ENCODE measurements around the gene DNAAF1.

The DNAAF1 gene

GRCh38 chr16:84131117-84131516 is 14.0 kb upstream of the DNAAF1 start:
- no peak for TF ChIP-seq CTCF (conservative IDR thresholded peaks at IDR 0.05)
- H3K27ac ChIP-seq = peak overlapping the region; percentile 24; the same call in 1 of the 2 replicates

- H3K27ac ChIP-seq = no peak overlapping the region
- TF ChIP-seq CTCF (conservative IDR thresholded peaks at IDR 0.05) = no peak
Observed at GRCh38 chr16:84132527-84133285, 12.4 kb upstream of the DNAAF1 start.

DNA sequence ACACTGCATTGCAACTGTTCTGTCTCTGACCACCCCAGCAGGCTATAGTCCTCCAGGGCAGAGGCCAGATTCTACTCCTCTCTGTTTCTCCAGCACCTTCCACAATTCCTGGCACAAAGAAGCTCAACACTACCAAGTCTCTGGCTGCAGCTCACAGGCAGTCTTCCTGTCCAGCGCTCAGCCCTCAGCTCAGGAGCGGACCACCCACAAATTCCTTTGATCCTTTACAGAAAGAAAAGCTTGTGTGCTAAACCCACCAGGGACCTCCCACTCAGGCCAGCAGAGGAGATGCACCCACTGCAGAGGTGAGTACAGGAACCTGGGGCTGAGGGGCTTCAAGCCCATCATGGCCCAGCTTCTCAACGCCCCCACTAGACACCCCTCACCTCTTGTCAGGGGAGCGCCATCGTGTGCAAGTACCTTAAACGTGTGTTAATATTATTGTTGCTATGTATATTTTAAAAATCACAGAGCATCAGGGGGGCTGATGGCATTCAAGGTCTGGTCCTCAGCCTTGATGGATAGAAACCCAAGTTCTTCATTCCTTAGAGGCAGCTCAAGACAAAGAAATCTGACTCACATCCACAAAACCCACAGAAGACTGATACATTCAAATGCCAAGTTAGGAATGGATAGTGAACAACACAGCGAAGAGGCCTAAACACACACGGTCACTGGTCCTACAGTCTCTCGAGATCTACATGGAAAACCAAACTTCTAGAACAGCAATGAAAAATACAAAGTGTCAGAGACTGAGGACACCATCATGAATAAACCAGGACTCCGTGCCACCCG is 8.6 kb upstream of the DNAAF1 start:
- H3K27ac ChIP-seq = no peak overlapping the region
- no peak for TF ChIP-seq CTCF (conservative IDR thresholded peaks at IDR 0.05)

- H3K27ac ChIP-seq = no peak overlapping the region
Observed at GRCh38 chr16:84137287-84137686, 7.8 kb upstream of the DNAAF1 start.

DNA sequence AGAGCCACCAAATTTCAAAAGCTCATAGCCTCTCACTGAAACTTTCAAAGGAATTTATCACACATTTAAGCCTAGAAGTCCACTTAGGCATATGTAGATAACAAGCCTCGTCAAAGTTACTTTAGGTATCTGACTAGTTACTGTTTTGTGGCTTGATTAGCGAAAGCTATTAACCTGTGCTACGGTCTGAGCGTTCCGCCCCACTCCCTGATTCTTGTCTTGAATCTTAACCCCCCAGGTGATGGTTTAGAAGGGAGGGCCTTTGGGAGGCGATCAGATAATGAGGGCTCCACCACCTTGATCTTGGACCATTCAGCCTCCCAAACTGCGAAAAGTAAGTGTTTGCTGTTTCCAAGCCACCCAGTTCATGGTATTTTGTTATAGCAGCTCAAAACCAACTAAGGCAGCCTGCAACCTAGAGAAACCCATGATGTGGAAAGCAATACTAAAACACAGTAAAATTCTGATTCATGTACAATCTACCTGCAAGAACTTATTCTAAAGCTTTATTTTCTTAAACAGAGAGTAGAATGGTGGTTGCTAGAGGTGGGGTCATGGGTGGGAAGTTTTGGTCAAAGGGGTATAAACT is 7.2 kb upstream of the DNAAF1 start:
- no peak for TF ChIP-seq CTCF (conservative IDR thresholded peaks at IDR 0.05)
- H3K27ac ChIP-seq = no peak overlapping the region

More at GRCh38 chr16:84137287-84137686, 7.8 kb upstream of the DNAAF1 start:
- TF ChIP-seq CTCF (conservative IDR thresholded peaks at IDR 0.05) = no peak

DNA sequence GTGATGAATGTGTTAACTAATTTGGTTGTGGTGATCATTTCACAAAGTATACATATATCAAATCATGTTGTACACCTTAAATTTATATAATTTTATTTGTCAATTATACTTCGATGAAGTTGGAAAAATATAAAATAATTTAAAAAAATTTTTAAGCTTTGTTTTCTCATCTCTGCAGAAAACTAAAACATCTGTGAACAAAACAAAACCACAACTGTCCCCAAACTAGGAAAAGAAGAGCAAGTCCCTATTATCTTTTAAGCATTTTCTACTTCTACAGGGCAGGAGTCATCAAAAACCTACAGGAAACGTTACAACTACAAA is 6.6 kb upstream of the DNAAF1 start:
- no peak for TF ChIP-seq CTCF (conservative IDR thresholded peaks at IDR 0.05)
- no peak overlapping the region for H3K27ac ChIP-seq
